T-helper 1 cell (primary cell): ENCODE data around the gene UTP4.
"Not testable (repeated sequence)": the region's sequence is repeated elsewhere in the genome, so short reads cannot be mapped to it uniquely, and the experiment has no call there.

Experiments
- DNase-seq, 5 donors: peaks; one replicate each; pipeline ENCODE4 v3.0.0-alpha.2; 2012 to 2020

Gene UTP4

DNA sequence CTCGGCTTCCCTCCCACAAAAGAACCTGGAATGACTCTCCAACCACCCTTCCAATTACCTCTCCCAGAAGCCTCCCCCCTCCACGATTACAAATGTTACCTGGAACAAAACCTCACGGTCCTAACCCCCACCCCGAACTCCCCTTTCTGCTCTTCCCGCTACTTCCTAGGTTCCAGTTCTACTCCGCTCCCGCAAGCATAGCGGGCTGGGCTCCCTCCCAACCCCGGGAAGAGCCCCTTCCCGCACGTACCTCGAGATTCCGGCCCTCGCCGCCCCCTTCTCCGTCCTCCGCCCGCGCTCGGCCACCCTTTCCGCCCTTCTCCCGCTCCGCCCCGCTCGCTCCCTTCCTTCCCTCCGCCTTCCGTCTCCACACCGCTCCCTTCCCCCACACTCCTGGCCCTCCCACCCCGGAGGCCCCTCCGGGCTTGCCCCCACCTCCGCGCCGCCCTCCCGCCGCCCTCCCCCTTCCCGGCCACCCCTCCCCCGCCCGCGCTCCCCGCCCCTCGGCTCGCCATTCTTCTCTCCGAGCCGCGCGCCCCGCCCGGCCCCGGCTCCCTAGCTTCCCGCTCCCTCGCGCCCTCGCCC, 518 bp upstream of the UTP4 start:
- peak; percentile 58 to 69 (median 60) for DNase-seq

GRCh38 chr16:69133373-69133954, 1.0 kb downstream of the UTP4 start:
- no peak for DNase-seq

GRCh38 chr16:69138608-69139007, 6.2 kb downstream of the UTP4 start:
- DNase-seq: no peak

DNA sequence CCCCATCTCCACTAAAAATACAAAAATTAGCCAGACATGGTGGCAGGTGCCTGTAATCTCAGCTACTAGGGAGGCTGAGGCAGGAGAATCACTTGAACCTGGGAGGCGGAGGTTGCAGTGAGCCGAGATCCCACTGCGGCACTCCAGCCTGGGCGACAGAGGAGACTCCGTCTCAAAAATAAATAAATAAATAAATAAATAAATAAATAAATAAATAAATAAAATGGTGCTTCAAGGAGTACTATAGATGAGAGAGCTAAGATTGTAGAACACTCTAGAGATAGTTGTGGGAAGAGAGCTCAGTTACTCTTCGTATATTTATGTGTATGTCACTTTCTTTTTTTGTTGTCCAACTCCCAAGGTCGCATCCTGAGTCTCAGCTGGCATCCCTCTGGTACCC, 7.0 kb downstream of the UTP4 start:
- DNase-seq: not testable (repeated sequence)

GRCh38 chr16:69141014-69141413, 8.6 kb downstream of the UTP4 start:
- no peak for DNase-seq

DNA sequence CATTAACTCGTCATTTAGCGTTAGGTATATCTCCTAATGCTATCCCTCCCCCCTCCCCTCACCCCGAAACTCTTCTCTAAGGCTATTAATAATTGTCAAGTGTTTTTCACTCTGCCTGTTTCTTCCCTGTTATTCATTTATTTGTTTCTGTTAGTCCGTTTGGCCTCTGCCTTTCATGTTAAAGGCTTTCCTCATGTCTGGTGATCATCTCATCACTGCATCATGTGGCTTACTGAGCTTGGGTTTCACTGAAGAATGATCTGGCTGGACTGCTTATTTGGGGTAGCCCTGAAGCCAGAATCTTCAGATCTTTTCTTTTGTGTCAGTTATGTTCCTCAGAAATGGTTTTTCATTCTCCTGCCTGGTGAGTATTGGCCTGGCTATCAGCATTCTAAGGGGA, 9.5 kb downstream of the UTP4 start:
- no peak for DNase-seq

DNA sequence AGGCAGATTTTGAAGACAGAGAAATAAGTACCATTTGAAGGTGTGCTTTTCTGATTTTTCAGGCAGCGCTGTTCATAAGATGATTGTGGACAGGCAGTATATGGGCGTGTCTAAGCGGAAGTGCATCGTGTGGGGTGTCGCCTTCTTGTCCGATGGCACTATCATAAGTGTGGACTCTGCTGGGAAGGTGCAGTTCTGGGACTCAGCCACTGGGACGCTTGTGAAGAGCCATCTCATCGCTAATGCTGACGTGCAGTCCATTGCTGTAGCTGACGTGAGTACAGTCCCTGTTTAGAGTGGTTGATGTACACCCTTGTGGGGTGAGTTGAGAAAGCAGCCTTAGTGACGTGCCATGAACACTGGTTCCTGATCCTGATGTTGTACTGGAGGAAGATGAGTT, 10.7 kb downstream of the UTP4 start:
- DNase-seq: no peak

DNA sequence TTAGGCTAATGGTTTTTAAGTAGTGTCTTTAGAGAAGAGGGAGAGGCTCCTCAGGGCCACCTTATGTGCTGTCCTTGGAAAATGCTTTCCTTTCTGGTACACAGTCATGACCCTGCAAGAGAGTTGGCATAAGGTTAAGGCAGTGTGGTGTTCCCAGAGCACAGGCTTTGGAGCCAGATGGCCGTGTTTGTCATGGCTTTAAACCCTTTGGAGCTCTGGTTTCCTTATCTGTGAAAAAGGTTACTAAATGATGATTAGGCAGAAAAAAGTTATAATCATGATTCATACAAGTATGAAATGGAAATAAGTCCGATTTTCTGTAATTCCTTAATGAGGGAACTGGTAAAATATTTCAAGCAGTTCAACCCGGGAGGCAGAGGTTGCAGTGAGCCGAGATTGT, 13.2 kb downstream of the UTP4 start:
- no peak for DNase-seq

- not testable (repeated sequence) for DNase-seq
These were observed 17.2 kb downstream of the UTP4 start for GRCh38 chr16:69149621-69150020.

DNA sequence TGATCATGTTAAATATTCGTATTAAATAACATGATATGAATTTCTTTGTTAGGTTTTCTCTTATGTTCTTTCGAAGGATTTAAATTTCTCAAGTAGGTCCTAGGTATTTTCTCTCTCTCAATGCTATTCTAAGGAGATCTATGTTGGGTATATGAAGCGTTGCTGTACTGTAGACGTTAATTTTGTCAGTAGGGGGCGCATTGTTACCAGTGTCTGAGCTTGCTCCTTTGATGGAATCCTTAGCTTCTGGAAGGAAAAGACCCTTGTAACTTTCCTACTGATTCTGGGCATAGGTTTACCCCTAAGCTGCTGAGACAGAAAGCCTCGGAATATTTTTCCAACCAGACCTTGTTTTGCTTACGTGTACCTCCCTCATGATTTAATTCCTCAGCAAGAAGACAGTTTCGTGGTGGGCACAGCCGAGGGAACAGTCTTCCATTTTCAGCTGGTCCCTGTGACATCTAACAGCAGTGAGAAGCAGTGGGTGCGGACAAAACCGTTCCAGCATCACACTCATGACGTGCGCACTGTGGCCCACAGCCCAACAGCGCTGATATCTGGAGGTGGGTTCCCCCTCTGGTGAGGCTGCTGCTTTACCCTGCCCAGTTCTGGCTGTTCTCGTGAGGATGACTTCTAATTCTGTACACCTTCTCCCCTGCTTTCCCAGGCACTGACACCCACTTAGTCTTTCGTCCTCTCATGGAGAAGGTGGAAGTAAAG, 17.9 kb downstream of the UTP4 start:
- DNase-seq: peak in 4 of 5 donors; percentile 15 to 61 (median 43)

GRCh38 chr16:69157196-69157595, 24.7 kb downstream of the UTP4 start:
- no peak for DNase-seq

DNA sequence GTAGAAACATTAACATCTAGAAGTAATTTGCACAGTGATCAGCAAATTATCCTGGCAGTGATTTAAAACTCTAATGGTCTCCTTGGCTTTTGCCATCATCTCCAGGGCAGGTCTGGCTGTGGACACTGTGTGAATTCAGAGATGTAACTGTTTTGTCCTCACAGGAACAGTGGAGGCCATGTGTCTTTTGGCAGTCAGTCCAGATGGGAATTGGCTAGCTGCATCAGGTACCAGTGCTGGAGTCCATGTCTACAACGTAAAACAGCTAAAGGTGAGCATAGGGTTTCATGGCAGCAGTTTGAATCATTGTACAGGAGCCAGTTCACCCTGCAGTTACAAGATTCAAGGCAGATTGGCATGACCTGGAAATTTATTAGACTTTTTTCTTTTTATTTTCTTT, 27.7 kb downstream of the UTP4 start:
- DNase-seq: no peak

GRCh38 chr16:69165584-69165983, 33.1 kb downstream of the UTP4 start:
- no peak for DNase-seq

- DNase-seq: peak in 2 of 5 donors; percentile 7 to 54
These were observed 33.9 kb downstream of the UTP4 start for GRCh38 chr16:69166221-69166833.

GRCh38 chr16:69166946-69167930, 34.8 kb downstream of the UTP4 start:
- no peak for DNase-seq

DNA sequence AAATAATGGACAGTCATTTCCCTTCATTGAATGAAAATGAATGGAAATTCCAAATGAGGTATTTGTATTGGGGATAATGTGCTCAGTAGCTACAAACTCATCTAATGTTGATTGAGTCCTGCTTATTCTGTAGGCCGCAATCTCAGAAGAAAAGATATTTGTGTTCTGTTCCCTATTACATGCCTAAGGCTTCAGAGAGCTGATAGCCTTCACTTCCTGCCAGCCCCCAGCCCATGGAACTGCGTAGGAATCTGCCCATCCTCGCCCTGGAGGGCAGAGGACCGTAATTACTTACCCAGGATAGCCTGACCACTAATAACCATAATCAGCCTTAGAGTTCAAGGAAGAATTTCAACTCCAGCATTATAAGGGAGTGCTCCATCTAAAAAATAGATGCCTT, 36.6 kb downstream of the UTP4 start:
- no peak for DNase-seq

GRCh38 chr16:69169607-69170352, 37.3 kb downstream of the UTP4 start:
- no peak for DNase-seq

- DNase-seq: no peak
These were observed 39.1 kb downstream of the UTP4 start for GRCh38 chr16:69171325-69172084.

DNA sequence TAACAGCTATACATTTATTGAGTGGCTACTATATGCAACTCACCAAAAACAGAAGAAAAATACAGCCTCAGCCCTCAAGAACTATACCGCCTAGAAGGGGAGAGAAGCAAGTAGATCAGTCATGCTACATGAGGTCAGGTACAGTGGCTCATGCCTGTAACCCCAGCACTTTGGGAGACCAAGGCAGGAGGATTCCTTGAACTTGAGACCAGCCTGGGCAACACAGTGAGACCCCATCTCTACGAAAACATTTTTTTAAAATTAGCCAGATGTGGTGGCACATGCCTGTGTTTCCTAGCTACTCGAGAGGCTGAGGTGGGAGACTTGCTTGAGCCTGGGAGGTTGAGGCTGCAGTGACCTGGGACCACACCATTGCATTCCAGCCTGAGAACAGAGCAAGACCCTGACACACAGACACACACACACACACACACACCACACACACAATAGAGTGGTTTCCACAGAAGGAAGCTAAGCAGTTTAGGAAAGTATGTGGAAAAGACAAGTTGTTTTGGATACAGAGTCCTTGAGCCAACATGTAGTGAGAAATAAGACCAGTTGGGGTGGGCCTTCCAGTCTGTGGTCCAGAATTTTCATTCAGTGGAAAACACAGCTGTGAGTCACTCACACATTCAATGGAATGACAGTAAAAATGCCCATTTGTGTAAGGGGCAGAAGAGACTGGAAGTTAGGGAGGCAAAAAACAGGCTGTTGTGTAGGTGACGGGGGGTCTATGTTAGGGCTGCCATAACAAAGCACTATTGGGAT, 43.8 kb downstream of the UTP4 start:
- DNase-seq: no peak

DNA sequence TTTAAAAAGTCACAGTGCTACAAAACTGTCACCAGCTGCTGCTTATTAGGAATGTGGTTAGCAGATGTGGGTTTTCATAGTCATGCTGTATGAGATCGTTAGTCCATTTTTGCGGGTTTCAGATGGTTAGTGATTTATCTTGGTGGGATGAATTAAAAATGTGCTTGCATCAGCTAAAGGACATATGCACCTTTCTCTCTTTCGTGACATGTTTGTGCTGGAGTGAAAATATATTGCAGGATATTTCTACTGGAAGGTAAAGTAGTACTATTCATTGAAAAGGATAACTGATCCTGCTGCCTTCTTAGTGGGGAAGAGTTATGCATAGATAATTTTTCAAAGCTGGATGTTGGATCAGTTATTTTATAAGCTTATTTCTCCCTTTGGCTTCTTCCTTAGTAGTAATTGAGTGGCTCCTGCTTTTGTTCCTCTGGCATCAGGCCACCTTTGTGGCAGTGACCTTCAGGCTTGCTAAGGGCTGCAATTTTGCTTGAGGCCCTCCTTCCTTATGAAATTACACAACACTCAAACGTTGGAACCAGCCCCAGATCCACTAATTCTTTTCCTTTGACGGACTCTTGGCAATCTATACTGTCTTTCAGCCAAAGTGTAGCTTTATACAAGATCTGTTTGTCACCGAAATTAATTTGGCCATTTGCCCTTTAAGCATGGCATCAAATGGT, 47.0 kb downstream of the UTP4 start:
- DNase-seq: no peak
